Measurements from ENCODE around the gene GPT2.
A peak's percentile ranks its signal among the peaks of the same experiment; 100 is the strongest.

GPT2 gene

DNA sequence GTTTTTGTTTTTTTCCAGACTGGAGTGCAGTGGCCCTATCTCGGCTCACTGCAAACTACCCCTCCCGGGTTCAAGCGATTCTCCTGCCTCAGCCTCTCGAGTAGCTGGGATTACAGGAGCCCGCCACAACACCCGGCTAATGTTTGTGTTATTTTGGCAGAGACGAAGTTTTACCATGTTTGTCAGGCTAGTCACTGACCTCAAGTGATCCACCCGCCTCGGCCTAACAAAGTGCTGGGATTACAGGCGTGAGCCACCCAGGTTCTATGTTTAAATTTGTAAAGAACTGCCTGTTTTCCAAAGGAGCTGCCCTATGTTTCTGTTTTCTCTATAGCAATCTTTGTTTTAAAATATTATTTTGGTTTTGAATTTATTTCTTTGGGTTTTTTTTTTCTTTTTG is 39.4 kb upstream of the GPT2 start:
- DNase-seq (ENCODE audit: low read depth, low spot score), result no peak
- H3K4me3 ChIP-seq (ENCODE audit: low read depth, low read length), result no peak overlapping the region
- TF ChIP-seq, protein P1, sequence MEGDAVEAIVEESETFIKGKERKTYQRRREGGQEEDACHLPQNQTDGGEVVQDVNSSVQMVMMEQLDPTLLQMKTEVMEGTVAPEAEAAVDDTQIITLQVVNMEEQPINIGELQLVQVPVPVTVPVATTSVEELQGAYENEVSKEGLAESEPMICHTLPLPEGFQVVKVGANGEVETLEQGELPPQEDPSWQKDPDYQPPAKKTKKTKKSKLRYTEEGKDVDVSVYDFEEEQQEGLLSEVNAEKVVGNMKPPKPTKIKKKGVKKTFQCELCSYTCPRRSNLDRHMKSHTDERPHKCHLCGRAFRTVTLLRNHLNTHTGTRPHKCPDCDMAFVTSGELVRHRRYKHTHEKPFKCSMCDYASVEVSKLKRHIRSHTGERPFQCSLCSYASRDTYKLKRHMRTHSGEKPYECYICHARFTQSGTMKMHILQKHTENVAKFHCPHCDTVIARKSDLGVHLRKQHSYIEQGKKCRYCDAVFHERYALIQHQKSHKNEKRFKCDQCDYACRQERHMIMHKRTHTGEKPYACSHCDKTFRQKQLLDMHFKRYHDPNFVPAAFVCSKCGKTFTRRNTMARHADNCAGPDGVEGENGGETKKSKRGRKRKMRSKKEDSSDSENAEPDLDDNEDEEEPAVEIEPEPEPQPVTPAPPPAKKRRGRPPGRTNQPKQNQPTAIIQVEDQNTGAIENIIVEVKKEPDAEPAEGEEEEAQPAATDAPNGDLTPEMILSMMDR (IDR thresholded peaks at IDR 0.05; ENCODE audit: low read depth, low read length), result no peak
- in situ Hi-C loops (cut with HindIII; ENCODE audit: low sequenced_read_pairs), result no loop called here

GRCh38 chr16:46845952-46846351 is 38.2 kb upstream of the GPT2 start:
- DNase-seq (ENCODE audit: low read depth, low spot score), result no peak
- no peak overlapping the region for H3K4me3 ChIP-seq (ENCODE audit: low read depth, low read length)
- in situ Hi-C loops (cut with HindIII; ENCODE audit: low sequenced_read_pairs), result no loop called here
- TF ChIP-seq, protein P1 (IDR thresholded peaks at IDR 0.05; ENCODE audit: low read depth, low read length), result no peak

GRCh38 chr16:46848768-46849764 is 35.1 kb upstream of the GPT2 start:
- in situ Hi-C loops (cut with HindIII; ENCODE audit: low sequenced_read_pairs), result no loop called here

GRCh38 chr16:46850619-46851555 is 33.3 kb upstream of the GPT2 start:
- no peak for DNase-seq (ENCODE audit: low read depth, low spot score)
- TF ChIP-seq, protein P1 (IDR thresholded peaks at IDR 0.05; ENCODE audit: low read depth, low read length), result no peak
- in situ Hi-C loops (cut with HindIII; ENCODE audit: low sequenced_read_pairs), result no loop called here
- H3K4me3 ChIP-seq (ENCODE audit: low read depth, low read length), result no peak overlapping the region

More at GRCh38 chr16:46848768-46849764, 35.1 kb upstream of the GPT2 start:
- H3K4me3 ChIP-seq (ENCODE audit: low read depth, low read length), result no peak overlapping the region
- TF ChIP-seq, protein P1 (IDR thresholded peaks at IDR 0.05; ENCODE audit: low read depth, low read length), result no peak
- no peak for DNase-seq (ENCODE audit: low read depth, low spot score)

GRCh38 chr16:46852130-46852529 is 32.0 kb upstream of the GPT2 start:
- no peak for DNase-seq (ENCODE audit: low read depth, low spot score)
- in situ Hi-C loops (cut with HindIII; ENCODE audit: low sequenced_read_pairs), result no loop called here
- TF ChIP-seq, protein P1 (IDR thresholded peaks at IDR 0.05; ENCODE audit: low read depth, low read length), result no peak

GRCh38 chr16:46853713-46854443 is 30.3 kb upstream of the GPT2 start:
- in situ Hi-C loops (cut with HindIII; ENCODE audit: low sequenced_read_pairs), result no loop called here
- peak; percentile 75 for DNase-seq (ENCODE audit: low read depth, low spot score)
- TF ChIP-seq, protein P1 (IDR thresholded peaks at IDR 0.05; ENCODE audit: low read depth, low read length), result peak; percentile 88
- H3K4me3 ChIP-seq (ENCODE audit: low read depth, low read length), result no peak overlapping the region

More at GRCh38 chr16:46852130-46852529, 32.0 kb upstream of the GPT2 start:
- H3K4me3 ChIP-seq (ENCODE audit: low read depth, low read length), result no peak overlapping the region

Data from astrocyte of the spinal cord (primary cell).